GM23338 (cell line): Measurements from ENCODE around the gene THAP9.

ENCODE experiments used
- CREB1 ChIP-seq: fragments of 250-450 bp; sonication (Bioruptor Pico); IDR thresholded peaks from 2 replicates; pipeline ENCODE4 v1.5.0; 2020; ENCODE audit warnings: low read depth, mild to moderate bottlenecking, moderate library complexity
- EZH2 ChIP-seq: fragments of 200-600 bp; sonication (generic); IDR thresholded peaks from one replicate; pipeline ENCODE4 v1.8.0; 2017; ENCODE audit warnings: antibody characterized with exemption, mild to moderate bottlenecking, low read depth; ENCODE audit not compliant: unreplicated experiment
- EZH2phosphoT487 ChIP-seq: fragments of 200-600 bp; sonication (generic); IDR thresholded peaks from one replicate; pipeline ENCODE4 v1.8.1; 2018; ENCODE audit warnings: antibody characterized with exemption; ENCODE audit not compliant: unreplicated experiment
- JUNB ChIP-seq: IDR thresholded peaks from one replicate; pipeline ENCODE4 v1.6.1; 2016; ENCODE audit warnings: antibody characterized with exemption; ENCODE audit not compliant: unreplicated experiment
- NANOG ChIP-seq: IDR thresholded peaks from 2 replicates; pipeline ENCODE4 v1.6.1; 2016; ENCODE audit warnings: antibody characterized with exemption, borderline replicate concordance
- POLR2AphosphoS5 ChIP-seq: IDR thresholded peaks from 2 replicates; pipeline ENCODE4 v1.6.1; 2016; ENCODE audit warnings: antibody characterized with exemption, low read depth
- ZNF114 ChIP-seq: fragments of 250-450 bp; sonication (Bioruptor Pico); IDR thresholded peaks from 2 replicates; pipeline ENCODE4 v1.5.0; 2020; ENCODE audit warnings: mild to moderate bottlenecking, moderate library complexity
- ZNF331 ChIP-seq: fragments of 250-450 bp; sonication (Bioruptor Pico); IDR thresholded peaks from 2 replicates; pipeline ENCODE4 v1.5.0; 2020; ENCODE audit warnings: low read depth, mild to moderate bottlenecking, moderate library complexity
- TF ChIP-seq, protein P1 (sequence below), 2 experiments: fragments of 200-600 bp in 1 of 2; sonication (generic) in 1 of 2; conservative IDR thresholded peaks; 2 replicates each; pipeline versions ENCODE4 v1.5.1 to v1.6.1; 2016 to 2017; ENCODE audit warnings: antibody characterized with exemption in 2 of 2, low read depth in 2 of 2, mild to moderate bottlenecking in 2 of 2, moderate library complexity in 1 of 2
- TF ChIP-seq, protein P2 (sequence below): IDR thresholded peaks from one replicate; pipeline ENCODE4 v1.6.1; 2018; ENCODE audit warnings: antibody characterized with exemption; ENCODE audit not compliant: unreplicated experiment

DNA sequence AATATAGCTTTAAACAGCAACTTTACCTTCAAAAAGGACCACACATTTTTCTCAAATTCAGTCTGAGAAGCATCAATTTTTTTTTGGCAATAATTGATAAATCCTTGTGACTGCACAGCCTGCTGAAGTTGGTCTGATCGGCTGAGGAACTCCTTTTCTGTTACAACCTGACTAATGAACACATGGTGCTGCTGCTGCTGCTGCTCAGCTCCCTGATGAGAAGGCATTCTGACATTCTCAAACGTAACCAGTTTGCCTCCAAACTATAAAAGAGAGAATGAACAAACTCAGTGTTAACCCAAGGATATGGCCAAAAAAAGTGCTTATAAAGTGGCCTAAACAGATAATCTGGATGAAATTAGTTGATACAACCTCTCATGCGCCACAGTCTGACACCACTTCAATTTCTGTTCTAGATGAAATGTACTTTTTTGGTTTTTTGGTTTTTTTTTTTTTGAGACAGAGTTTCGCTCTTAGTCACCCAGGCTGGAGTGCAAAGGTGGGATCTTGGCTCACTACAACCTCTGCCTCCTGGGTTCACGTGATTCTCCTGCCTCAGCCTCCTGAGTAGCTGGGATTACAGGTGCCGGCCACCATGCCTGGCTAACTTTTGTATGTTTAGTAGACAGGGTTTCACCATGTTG is 36.1 kb upstream of the THAP9 start:
- TF ChIP-seq, protein P1, sequence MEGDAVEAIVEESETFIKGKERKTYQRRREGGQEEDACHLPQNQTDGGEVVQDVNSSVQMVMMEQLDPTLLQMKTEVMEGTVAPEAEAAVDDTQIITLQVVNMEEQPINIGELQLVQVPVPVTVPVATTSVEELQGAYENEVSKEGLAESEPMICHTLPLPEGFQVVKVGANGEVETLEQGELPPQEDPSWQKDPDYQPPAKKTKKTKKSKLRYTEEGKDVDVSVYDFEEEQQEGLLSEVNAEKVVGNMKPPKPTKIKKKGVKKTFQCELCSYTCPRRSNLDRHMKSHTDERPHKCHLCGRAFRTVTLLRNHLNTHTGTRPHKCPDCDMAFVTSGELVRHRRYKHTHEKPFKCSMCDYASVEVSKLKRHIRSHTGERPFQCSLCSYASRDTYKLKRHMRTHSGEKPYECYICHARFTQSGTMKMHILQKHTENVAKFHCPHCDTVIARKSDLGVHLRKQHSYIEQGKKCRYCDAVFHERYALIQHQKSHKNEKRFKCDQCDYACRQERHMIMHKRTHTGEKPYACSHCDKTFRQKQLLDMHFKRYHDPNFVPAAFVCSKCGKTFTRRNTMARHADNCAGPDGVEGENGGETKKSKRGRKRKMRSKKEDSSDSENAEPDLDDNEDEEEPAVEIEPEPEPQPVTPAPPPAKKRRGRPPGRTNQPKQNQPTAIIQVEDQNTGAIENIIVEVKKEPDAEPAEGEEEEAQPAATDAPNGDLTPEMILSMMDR (conservative IDR thresholded peaks at IDR 0.05; ENCODE audit: low read depth in 2 of 2): no peak
- TF ChIP-seq EZH2: no peak
- no peak for TF ChIP-seq POLR2AphosphoS5
- no peak for TF ChIP-seq EZH2phosphoT487
- no peak for TF ChIP-seq ZNF114 (CRISPR knock-in tag)
- TF ChIP-seq, protein P2, sequence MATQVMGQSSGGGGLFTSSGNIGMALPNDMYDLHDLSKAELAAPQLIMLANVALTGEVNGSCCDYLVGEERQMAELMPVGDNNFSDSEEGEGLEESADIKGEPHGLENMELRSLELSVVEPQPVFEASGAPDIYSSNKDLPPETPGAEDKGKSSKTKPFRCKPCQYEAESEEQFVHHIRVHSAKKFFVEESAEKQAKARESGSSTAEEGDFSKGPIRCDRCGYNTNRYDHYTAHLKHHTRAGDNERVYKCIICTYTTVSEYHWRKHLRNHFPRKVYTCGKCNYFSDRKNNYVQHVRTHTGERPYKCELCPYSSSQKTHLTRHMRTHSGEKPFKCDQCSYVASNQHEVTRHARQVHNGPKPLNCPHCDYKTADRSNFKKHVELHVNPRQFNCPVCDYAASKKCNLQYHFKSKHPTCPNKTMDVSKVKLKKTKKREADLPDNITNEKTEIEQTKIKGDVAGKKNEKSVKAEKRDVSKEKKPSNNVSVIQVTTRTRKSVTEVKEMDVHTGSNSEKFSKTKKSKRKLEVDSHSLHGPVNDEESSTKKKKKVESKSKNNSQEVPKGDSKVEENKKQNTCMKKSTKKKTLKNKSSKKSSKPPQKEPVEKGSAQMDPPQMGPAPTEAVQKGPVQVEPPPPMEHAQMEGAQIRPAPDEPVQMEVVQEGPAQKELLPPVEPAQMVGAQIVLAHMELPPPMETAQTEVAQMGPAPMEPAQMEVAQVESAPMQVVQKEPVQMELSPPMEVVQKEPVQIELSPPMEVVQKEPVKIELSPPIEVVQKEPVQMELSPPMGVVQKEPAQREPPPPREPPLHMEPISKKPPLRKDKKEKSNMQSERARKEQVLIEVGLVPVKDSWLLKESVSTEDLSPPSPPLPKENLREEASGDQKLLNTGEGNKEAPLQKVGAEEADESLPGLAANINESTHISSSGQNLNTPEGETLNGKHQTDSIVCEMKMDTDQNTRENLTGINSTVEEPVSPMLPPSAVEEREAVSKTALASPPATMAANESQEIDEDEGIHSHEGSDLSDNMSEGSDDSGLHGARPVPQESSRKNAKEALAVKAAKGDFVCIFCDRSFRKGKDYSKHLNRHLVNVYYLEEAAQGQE: no peak
- TF ChIP-seq JUNB: no peak
- no peak for TF ChIP-seq CREB1
- no peak for TF ChIP-seq NANOG
- no peak for TF ChIP-seq ZNF331
